HG03558 (cell line): ENCODE results near the gene ELOB.

Source experiments
- ATAC-seq: cut with Tn5 transposase; IDR thresholded peaks from one replicate; pipeline ENCODE4 v1.9.1; 2021; ENCODE audit warnings: moderate number of reproducible peaks; ENCODE audit not compliant: unreplicated experiment; ENCODE audit errors: extremely low read depth

Gene ELOB

GRCh38 chr16:2770057-2770951, 6.8 kb downstream of the ELOB start:
- ATAC-seq, result no peak

- ATAC-seq, result no peak
Observed at GRCh38 chr16:2769675-2770056, 7.4 kb downstream of the ELOB start.

- no peak for ATAC-seq
Observed at GRCh38 chr16:2769100-2769529, 8.0 kb downstream of the ELOB start.

GRCh38 chr16:2768403-2769089, 8.5 kb downstream of the ELOB start:
- no peak for ATAC-seq

GRCh38 chr16:2767891-2768290, 9.2 kb downstream of the ELOB start:
- no peak for ATAC-seq

- no peak for ATAC-seq
Observed at GRCh38 chr16:2767140-2767731, 9.8 kb downstream of the ELOB start.

GRCh38 chr16:2766430-2767139, 10.5 kb downstream of the ELOB start:
- ATAC-seq, result no peak

- ATAC-seq, result no peak
Observed at GRCh38 chr16:2765462-2766404, 11.3 kb downstream of the ELOB start.

GRCh38 chr16:2764718-2765117, 12.4 kb downstream of the ELOB start:
- no peak for ATAC-seq

- no peak for ATAC-seq
Observed at GRCh38 chr16:2763173-2763572, 13.9 kb downstream of the ELOB start.

- ATAC-seq, result no peak
Observed at GRCh38 chr16:2762711-2763110, 14.4 kb downstream of the ELOB start.

GRCh38 chr16:2761886-2762583, 15.0 kb downstream of the ELOB start:
- no peak for ATAC-seq

GRCh38 chr16:2761472-2761871, 15.6 kb downstream of the ELOB start:
- no peak for ATAC-seq

- ATAC-seq, result no peak
Observed at GRCh38 chr16:2757344-2757743, 19.7 kb downstream of the ELOB start.

- no peak for ATAC-seq
Observed at GRCh38 chr16:2756288-2757015, 20.6 kb downstream of the ELOB start.

GRCh38 chr16:2755158-2755557, 21.9 kb downstream of the ELOB start:
- no peak for ATAC-seq

GRCh38 chr16:2753733-2754020, 23.4 kb downstream of the ELOB start:
- ATAC-seq, result no peak
